ENCODE measurements around the gene BCAP29. TPM values are rescaled to one million over a fixed set of nuclear protein-coding genes. Genes with fewer than 3 reads are reported as not detected.

BCAP29 gene
- total and polyA plus RNA-seq, 9 of the 15 experiments (the other 6 are each of a cell fraction or from before 2014, with no cell fraction given): 63.4 to 137 (median 79.7) TPM

GRCh38 chr7:107579885-107580715 lies at the start of gene BCAP29 (continued):
- TF ChIP-seq ETS2 (tag; IDR thresholded peaks at IDR 0.05; ENCODE audit: borderline replicate concordance, poor library complexity, severe bottlenecking) (peak; percentile 44), ZC3H8 (IDR thresholded peaks at IDR 0.05) (peak; percentile 68; the same call in 1 of the 2 replicates), ID3 (CRISPR knock-in tag; IDR thresholded peaks at IDR 0.05) (no peak), ID3 (tag; IDR thresholded peaks at IDR 0.05) (peak; percentile 91), TOE1 (IDR thresholded peaks at IDR 0.05; ENCODE audit: borderline replicate concordance) (peak; percentile 39; the same call in 1 of the 2 replicates), TOE1 (CRISPR knock-in tag; IDR thresholded peaks at IDR 0.05; ENCODE audit: borderline replicate concordance, low read depth) (peak; percentile 88; the same call in 1 of the 2 replicates), ZNF449 (CRISPR knock-in tag; IDR thresholded peaks at IDR 0.05) (peak; percentile 76; the same call in 1 of the 2 replicates), ZNF639 (CRISPR knock-in tag; conservative IDR thresholded peaks at IDR 0.05 in 1 of 2, IDR thresholded peaks at IDR 0.05 in 1 of 2) (peak in 1 of 2 experiments; percentile 84; a peak in 2 of 4 replicates), ZBTB7A (IDR thresholded peaks at IDR 0.05; ENCODE audit: borderline replicate concordance, control insufficient read depth, low read depth, low read length) (peak; percentile 84), MTA3 (IDR thresholded peaks at IDR 0.05; ENCODE audit: borderline replicate concordance) (peak; percentile 95), EWSR1 (IDR thresholded peaks at IDR 0.05; ENCODE audit: borderline replicate concordance, low read depth, partially characterized antibody) (no peak), CHAMP1 (IDR thresholded peaks at IDR 0.05) (no peak), TAF7 (tag; IDR thresholded peaks at IDR 0.05) (peak; percentile 63; the same call in 1 of the 2 replicates), MTA1 (IDR thresholded peaks at IDR 0.05; ENCODE audit: borderline replicate concordance) (peak; percentile 96), CC2D1A (IDR thresholded peaks at IDR 0.05) (peak; percentile 41; the same call in 1 of the 2 replicates)
